Myocyte (in vitro differentiated cells): ENCODE data around the gene DBH. TPM values are rescaled to one million over a fixed set of nuclear protein-coding genes. Genes with fewer than 3 reads are reported as not detected.
A peak's percentile ranks its signal among the peaks of the same experiment; 100 is the strongest.
"Not testable (repeated sequence)": the region's sequence is repeated elsewhere in the genome, so short reads cannot be mapped to it uniquely, and the experiment has no call there.

Experiments used
- DNase-seq: peaks from one replicate; pipeline ENCODE4 v3.0.0-alpha.2; 2012; ENCODE audit warnings: low read depth
- total RNA-seq: library from RNA; depleted of rRNA; stranded (reverse); fragments of >200 nt; gene quantifications from 2 replicates; pipeline ENCODE4 v1.2.3, GENCODE V29; 2014

Gene DBH
- total RNA-seq, 1 donor from 2014 or later = 0.16 TPM

DNA sequence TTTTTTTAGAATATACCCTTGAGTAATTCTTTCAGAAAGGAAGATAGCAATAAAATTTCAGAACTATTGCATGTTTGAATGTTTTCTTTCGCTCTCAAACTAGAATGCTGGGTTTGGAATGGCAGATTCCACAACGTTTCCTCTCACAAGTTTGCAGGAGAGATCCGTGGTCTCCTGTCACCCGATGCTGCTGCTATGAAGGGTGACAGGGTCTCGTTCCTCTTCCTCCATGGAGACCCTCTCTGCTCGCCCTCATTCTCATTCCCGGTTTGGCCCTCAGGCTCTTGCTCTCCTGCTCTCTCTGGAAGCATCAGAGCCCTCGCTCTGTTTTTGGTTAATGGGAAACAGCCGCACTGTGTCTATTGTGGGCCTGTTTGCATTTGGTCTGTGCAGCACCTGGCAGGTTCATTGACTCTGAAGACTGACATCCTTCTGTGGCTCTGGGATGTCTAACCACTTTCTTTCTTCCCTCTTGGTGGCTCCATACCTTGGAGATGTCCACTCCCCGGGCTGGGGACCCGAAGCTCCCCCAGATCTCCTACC lies 14.4 kb upstream of the DBH start:
- DNase-seq = no peak

DNA sequence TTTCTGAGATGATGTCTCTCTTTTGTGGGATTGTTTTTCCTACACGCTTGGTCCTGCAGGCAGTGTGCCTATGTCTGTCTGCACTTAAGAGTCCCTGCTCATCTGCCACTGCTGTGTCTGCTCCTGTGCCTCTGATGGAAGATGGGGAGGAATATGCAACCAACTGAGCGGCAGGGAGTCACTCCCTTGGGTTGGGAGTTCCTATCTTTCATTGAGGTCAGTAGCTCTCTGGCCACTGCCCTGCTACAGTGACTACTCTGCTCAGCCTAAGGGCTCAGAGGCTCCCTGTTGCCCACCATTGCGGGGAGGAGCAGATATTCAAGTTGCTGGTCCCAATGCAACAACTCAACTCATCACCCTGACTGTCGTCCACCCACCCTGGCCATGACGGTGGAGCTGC lies 13.6 kb upstream of the DBH start:
- DNase-seq = no peak

DNA sequence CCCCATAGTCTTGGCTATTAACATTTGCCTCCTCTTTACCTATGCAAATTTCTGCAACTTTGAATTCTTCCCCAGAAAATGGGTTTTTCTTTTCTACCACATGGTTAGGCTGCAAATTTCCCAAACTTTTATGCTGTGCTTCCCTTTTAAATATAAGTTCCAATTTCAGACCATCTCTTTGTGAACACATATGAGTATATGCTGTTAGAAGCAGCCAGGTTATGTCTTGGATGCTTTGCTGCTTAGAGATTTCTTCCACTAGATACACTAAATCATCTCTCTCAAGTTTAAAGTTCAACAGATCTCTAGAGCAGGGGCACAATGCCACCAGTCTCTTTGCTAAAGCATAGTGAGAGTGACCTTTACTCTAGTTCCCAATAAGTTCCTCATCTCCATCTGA lies 10.2 kb upstream of the DBH start:
- DNase-seq = not testable (repeated sequence)

DNA sequence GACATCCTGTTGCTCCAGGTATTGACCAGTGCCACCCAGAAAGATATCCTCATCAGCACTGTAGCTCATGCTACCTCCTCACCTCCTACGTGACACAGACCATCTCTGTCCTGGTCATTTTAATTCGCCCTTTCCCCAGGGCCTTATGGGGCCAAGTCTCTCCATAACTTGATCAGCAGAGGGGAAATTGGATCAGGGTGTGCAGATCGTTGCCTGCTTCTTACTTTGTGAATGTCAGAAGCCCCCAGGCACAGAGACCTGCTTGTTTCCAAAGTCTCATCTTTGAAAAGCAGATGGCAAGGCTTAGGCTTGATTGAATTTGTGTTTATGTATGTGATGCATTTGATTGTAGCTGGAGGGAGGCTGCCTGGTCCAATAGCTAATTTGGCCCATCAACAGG lies 8.8 kb upstream of the DBH start:
- DNase-seq = no peak

DNA sequence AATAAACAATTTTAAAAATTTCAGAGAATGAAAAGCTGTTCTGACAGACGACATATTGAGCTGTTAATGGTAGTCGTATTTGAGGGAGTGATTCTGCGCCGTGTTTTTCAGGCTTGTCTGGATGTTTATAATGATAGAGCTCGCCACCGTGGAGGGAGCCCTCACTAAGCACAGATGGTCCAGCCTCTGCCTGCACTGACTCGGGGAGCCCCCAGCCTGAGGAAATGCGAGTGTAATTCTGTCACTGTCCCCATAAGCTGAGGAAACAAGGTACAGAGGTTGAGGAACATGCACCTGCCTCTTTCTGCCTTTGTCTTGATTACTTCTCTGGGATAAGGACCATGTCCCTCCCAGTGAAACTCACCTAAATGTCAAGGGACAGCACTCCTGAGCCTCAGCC lies 7.4 kb upstream of the DBH start:
- no peak for DNase-seq

DNA sequence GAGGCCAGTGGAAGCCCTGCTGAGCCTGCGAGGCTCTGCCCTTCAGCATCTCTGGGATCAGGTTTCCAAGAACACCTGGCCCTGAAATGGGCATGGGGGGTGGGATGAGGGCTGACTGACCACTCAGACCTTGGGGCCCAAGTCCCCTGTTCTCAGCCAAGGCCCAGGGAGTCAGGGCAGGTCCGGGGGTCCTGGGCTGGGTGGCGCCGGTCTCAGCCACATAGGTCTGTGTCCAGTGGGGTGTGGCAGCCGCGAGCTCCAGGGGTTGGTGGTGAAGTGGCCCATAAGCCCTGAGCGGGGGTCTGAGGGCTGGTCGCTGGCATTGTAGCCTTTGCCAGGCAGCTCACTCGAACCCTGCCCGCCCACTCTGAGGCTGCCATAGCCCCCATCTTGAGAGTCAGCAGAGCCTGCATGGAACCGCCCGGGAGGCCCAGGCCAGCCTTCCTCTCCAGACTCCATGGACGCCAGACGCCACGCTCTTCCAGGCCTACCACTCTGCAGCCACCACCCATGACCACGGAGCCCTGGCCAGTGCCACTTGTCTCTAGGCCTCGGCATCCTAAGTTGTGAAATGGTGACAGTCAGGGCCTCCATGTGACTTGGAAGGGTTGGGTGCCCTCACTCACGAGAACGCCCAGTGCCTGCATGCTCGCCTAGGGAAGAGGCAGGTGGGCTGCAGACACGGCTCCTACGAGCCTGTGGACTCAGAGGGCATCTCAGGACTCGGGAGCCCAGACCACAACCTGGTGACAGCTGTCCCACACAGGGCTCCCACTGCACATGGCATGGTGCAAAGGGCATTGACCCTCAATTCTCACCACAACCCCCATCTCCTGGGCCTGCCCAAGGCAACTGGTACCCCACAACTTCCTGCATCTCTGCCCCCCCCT lies 6.7 kb upstream of the DBH start:
- peak; percentile 81 for DNase-seq

DNA sequence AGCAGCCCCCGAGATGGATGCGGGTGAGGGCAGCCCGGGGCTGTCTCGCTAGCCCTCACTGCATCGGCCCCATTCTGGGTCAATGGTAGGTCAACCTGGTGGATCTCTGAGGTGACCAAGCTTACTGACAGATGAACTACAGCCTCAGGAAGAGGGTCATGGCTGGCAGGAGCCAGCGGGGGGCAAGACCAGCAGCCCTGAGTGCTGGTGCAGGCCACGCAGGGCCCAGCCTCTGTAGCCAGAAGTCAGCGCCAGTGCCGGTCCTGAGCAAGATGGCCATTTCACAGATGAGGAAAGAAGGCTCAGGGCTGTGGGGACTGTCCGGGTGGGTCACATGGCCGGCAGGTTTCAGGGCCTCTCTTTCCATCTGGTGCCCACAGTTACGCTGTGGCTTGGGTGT lies 5.1 kb upstream of the DBH start:
- DNase-seq = no peak

DNA sequence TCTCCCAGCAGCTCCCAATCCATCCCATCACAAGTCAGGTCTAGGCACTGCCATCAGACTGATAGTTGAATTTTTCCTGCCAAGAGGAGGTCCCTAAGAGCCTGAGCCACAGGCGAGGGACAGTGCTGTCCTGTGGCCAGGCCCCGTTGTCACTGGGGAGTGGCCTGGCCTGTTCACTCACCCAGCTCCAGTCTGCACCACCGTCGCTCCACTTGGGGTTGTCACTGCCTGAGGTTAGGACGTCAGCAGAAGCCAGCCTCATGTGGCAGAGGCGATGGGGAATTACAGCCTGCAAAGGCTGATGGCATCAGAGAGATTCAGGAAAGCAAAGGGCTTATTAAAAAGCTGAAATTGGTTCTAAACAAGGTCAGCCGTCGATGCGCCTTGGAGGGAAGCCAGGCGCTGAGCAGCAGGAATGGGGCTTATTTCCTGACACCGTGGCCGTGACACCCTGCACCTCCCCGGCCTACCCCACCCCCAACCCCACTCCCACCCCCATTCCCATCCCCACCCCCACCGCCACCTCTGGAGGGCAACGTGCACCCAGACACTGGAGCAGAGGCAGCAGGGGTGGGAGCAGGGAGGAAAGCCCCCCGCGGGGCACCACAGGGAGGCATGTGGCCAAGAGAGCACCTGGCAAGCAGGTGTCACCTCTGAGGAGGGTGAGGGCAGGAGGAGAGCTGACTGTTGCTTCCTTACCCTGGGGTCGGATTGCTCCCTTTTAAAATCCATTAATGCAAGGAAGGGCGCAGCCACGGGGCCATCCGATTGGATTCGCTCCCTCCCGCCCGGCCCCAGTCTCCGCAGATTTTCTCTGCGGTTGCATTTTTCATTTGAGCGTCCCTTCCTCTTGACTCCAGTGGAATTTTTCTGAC lies 3.1 kb upstream of the DBH start:
- DNase-seq = peak; percentile 58

DNA sequence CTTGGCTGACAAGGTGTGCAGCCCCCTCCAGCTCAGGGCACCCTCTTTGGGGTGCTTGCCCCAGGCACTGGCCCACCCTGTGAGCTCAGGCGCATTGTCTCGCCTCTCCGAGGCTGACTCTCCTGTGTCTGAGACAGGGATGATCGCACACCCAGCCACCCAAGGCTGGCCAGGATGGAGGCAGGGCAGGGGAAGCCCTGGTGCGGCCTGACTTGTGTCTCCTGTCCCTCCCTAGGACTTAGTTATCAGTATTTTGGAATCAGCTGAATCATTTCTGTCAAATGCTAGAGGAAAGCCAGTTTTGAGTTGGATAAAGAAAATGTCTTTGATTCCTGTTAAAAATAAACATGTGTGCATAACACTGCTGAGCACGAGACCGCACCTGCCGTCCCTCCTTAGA lies 2.5 kb upstream of the DBH start:
- peak; percentile 58 for DNase-seq

DNA sequence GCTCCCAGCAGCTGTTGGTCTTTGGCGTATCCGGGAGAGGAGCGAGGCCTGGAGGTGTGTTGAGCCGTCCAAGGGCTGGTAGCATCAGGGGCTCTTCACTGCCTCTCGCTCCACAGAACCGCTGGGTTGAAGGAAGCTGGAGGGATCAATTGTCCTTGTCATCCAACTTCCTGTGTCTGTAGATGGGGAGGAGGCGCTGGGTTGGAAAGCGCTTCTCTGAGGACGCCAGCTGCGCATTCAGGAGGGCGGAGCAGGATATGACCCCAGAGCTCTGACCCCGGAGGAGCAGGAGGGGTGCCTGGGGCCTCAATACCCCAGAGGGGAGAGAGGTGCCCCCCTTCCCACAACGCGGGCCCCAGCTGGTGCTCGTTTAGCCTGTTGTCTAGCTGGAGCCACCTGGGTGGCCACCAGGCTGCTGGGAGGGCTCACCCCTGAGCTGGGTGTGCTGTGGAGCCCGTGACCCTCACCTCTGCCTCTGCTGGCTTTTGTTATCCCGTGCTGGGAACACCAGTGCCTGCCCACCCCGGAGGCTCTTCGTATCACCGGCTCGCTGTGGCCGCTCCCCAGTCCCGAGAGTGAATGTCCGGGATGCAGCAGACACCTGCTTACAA lies 2.0 kb upstream of the DBH start:
- DNase-seq = no peak

DNA sequence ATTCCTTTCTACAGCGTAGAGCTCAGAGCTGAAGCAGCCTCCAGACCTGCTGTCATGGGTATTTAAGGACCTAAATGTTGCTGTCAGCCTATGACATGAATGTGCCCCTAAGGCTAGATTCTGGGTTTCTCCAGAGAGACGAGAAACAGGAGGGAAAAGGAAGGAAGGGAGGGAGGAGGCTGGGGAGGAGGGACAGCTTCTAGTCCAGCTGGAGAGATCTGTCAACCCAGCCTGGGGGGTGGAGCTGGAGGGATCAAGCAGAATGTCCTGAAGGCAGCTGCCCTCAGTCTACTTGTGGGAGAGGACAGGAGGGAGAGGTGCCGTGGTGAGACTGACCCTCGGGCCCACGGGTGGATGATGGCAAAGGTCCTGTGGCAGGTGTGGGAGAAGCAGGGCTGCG lies 1.1 kb upstream of the DBH start:
- peak; percentile 73 for DNase-seq

DNA sequence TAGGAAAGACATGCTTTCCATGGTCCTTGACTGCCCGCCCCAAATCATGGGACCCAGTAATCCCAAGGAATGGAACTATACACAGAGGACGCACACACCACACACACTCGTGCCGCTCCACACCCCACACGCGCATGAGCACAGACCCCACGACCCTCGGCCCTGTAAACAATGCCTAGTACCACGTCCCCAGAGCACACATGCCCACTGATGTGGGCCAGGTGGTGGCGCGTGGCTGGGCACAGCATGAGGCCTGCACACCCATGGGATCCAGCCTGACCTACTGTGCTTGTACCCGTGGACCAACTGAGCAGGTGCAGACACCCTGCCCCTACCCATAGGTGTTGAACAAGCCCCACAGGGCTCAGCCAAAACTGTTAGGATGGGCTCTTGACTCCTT lies 739 bp downstream of the DBH start:
- no peak for DNase-seq

DNA sequence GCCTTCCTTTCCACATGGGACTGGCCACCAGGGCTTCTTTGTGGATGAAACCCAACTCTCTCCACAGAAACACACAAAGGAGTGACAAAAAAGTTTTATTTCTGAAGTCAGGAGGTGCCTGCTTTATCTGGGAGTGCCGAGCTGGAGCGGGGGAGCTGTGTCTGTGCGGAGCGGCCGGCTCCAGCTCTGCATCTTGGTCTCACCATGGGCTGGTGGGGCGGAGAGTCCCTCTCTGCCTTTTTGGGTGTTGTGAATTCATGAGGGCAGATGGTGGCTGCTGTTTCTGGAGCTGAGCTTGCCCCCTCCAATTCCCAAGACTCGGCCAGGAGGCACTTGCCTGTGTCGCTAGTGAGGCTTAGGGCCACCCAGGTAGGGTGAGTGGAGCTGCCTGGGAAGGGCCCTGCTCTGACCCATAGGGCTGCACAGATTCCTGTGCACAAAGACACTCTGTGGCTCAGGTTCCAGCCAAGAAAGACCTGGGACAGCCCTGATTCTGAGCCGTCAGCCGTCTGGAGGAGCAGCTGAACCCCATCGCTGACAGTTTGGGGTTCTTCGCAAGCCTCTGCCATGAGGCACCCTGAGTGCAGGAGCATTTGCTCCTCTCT lies 1.4 kb downstream of the DBH start:
- DNase-seq = no peak

DNA sequence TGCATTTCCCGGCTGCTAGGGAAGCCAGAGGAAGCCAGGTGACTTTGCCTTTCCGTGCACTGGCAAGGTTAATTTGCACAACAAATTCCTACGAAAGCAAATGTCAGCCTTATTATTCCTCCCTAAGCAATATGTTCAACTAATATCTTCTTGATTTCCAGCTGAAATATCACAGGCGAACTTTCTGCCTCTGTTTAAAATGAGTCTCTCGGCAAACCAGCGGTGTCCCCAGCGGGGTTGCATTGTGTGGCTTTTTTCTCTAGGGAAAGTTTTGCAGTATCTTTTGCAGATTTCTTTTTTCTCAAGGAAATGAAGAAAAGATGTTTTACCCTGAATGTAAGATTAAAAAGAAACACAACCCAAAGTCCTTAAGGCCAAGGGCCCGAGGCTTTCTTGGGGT lies 1.9 kb downstream of the DBH start:
- DNase-seq = no peak

DNA sequence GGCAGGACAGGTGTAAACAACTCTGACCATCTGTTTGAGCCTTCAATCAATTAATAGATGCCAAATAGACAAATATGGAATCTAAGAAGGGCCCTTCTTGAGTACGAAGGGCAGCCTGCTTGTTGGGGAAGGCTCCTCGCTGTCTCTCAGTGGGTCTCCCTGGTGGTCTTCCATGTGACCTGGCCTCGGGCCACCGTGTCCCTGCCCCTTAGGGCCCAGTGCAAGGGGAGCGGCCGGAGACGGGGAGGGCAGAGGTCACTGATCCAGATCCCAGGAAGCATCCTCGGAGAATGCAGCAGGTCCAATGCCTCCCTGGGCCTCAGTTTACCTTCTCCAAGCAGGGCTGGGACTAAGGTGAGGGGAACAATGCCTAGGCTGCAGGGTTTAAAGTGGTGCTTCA lies 2.5 kb downstream of the DBH start:
- no peak for DNase-seq

DNA sequence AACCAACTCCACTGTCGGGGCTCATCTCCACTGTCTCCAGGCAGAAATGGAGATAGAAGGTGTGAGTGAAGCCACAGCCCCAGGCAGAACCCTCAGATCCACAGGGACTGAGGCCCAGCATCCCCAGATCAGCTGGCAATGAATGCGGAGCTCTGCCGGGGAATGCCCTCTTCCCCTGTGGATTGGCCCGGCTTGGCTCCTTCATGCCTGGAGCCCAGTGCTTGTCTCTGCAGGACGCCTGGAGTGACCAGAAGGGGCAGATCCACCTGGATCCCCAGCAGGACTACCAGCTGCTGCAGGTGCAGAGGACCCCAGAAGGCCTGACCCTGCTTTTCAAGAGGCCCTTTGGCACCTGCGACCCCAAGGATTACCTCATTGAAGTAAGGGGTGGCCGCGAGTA lies 3.5 kb downstream of the DBH start:
- no peak for DNase-seq

DNA sequence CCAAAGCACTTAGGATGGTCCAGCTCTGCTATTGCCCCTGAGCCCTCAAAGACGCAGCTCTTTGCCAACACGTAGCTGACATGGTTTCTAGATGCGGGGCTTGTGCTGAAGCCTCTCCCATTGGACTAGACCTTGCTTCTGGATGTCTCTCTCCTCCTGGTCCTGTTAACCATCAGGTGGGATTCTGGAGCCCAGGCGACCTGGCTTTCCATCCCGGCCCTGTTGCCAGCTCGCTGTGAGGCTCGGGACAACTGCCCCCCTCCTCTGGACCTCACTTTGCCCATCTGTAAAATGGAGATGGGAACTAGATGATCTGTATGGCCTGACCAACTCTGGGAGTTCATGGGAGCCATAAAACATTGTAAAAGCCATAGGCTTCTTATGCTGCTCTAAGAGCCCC lies 4.0 kb downstream of the DBH start:
- no peak for DNase-seq

DNA sequence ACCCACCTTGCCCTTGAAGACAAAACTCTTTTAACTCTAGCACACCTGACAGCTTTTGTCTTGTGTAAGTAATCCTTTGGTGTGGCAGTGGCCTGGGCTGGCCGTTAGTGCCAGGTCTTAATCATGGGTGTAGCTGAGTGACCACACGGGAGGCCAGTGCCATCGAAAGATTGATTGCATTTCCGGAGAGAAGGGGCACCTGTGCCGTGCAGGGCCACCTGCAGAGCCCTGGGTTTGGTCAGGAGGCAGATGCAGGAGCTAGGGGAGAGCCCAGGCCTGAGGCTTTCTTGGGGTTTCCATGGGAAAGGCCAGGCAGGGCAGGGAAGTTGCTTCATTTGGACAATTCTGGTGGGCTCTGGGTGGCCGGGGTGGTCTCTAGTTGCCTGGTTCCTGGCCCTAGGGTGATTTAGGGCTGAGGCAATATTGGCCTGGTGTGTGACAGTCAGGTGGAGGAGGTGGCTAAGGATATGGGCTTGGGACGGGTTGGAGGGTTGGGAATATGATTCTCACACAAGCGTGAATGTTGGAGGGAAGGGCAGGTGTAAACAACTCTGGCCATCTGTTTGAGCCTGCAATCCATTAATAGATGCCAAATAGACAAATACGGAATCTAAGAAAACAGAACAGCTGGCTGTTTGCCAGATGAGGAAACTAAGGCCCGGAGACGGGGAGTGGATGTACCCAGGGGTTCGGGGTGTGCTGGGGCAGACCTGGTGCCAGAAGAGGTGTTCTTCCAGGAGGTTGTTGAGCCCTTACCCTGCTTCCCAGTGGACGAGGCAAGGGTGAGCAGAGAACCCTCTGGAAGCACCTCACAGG lies 4.6 kb downstream of the DBH start:
- DNase-seq = no peak

DNA sequence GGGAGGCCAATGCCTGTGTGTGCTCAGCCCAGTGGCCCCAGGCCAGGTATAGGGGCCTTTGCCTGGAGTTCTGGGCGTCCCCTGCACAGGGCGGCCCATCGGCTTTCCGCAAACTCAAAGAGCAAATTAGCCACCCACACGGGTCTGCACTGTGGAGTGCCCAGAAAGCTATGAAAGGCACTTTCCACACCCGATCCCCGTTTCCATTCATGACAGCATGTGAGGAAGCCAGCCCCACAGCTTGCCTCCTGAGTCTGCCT lies 5.2 kb downstream of the DBH start:
- DNase-seq = no peak

DNA sequence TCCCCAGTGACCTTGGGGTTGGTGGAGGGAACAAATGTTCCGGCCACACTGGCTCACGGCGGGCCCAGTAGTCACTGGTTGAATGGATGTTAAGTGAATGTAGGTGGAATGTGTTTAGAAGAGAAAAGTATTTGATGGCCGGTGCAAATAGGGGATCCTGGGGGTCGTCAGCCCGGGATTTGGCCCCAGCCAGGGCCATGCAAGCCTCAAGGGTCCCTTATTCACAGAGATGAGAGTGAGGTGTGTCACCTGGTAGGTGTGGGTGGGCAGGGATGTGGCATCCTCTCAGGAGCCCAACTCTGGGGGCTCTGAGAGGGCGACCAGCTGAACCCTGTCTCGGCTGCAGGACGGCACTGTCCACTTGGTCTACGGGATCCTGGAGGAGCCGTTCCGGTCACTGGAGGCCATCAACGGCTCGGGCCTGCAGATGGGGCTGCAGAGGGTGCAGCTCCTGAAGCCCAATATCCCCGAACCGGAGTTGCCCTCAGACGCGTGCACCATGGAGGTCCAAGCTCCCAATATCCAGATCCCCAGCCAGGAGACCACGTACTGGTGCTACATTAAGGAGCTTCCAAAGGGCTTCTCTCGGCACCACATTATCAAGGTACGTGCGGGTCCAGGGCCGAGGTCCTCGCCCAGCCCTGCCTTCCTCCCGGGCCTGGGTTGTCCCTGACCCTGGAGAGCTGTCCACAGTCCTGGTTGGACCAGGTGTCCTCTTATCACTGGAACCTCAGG lies 5.9 kb downstream of the DBH start:
- no peak for DNase-seq
